ENCODE data around the gene P2RY14.

DNA sequence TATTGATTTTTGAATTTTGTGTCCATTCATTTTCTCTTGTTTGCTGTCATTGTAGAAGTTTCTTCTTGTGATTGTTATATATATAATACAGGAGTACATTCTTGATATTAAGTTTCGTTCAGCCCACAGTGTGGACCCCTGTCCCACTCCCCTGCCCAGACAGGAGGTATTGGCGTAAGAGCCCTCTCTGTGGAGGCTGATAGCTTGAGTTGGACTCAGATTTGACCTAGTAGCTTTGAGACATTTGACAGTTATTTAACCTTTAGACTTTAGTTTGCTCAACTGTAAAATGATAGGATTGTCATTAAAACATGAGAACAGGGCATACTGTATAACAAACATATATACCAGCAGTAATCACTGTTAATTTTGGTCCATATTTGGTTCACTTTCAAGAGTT lies 102.4 kb downstream of the P2RY14 start:
- no peak for TF ChIP-seq EZH2phosphoT487 (IDR thresholded peaks at IDR 0.05; ENCODE audit: borderline replicate concordance)
- TF ChIP-seq, protein P1, sequence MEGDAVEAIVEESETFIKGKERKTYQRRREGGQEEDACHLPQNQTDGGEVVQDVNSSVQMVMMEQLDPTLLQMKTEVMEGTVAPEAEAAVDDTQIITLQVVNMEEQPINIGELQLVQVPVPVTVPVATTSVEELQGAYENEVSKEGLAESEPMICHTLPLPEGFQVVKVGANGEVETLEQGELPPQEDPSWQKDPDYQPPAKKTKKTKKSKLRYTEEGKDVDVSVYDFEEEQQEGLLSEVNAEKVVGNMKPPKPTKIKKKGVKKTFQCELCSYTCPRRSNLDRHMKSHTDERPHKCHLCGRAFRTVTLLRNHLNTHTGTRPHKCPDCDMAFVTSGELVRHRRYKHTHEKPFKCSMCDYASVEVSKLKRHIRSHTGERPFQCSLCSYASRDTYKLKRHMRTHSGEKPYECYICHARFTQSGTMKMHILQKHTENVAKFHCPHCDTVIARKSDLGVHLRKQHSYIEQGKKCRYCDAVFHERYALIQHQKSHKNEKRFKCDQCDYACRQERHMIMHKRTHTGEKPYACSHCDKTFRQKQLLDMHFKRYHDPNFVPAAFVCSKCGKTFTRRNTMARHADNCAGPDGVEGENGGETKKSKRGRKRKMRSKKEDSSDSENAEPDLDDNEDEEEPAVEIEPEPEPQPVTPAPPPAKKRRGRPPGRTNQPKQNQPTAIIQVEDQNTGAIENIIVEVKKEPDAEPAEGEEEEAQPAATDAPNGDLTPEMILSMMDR (conservative IDR thresholded peaks at IDR 0.05; ENCODE audit: low read length) = no peak

Data from Loucy (cell line).